Measurements from ENCODE around the gene IRF2BP1. TPM values are rescaled to one million over a fixed set of nuclear protein-coding genes. Genes with fewer than 3 reads are reported as not detected.

Gene IRF2BP1
- total RNA-seq, 3 donors from 2014 or later: 19.0 to 33.7 (median 19.8) TPM

DNA sequence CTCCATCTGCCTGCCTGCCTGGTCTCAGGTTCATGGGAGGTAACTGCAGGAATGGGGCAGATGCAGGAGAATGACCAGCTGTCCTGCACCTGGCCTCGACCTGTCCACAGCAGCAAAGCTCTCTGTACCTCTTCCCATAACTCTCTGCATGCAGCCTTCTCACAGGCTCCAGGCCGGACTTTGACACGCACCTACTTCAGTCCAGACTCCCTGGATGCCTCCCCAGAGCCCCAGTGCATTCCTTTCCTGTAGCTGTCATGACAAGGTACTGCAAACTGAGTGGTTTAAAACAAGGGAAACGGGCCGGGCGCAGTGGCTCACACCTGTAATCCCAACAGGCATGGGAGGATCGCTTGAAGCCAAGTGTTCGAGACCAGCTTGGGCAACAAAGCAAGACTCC lies 25.4 kb upstream of the IRF2BP1 start:
- DNase-seq: no peak
- no peaks in the 10 kb centered on the region for H3K36me3 ChIP-seq (ENCODE audit: low read depth)
- H3K4me3 ChIP-seq: no peak overlapping the region
- H3K9me3 ChIP-seq: no peaks in the 10 kb centered on the region
- H3K4me1 ChIP-seq (ENCODE audit: low read depth): no peaks in the 10 kb centered on the region
- intact Hi-C loops (cut with DNase I, micrococcal nuclease): no loop called here
- no peak for ATAC-seq
- TF ChIP-seq, protein P1, sequence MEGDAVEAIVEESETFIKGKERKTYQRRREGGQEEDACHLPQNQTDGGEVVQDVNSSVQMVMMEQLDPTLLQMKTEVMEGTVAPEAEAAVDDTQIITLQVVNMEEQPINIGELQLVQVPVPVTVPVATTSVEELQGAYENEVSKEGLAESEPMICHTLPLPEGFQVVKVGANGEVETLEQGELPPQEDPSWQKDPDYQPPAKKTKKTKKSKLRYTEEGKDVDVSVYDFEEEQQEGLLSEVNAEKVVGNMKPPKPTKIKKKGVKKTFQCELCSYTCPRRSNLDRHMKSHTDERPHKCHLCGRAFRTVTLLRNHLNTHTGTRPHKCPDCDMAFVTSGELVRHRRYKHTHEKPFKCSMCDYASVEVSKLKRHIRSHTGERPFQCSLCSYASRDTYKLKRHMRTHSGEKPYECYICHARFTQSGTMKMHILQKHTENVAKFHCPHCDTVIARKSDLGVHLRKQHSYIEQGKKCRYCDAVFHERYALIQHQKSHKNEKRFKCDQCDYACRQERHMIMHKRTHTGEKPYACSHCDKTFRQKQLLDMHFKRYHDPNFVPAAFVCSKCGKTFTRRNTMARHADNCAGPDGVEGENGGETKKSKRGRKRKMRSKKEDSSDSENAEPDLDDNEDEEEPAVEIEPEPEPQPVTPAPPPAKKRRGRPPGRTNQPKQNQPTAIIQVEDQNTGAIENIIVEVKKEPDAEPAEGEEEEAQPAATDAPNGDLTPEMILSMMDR (IDR thresholded peaks at IDR 0.05): no peak

DNA sequence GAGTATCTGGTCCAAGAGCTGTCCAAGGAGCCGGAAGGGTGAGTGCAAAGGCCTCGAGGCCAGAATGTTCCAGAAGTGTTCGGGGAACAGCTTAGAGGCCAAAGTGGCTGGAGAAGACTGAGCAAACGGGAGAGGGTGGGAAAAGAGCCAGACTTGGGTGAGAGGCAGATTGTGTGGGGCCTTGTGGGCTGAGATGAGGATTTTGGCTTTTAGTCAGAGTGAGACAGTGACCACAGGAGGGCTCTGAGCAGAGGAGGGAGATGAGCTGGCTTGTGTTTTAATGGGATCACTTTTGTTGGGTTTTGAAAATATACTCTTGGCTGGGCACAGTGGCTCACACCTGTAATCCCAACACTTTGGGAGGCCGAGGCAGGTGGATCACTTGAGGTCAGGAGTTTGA lies 23.0 kb upstream of the IRF2BP1 start:
- H3K36me3 ChIP-seq (ENCODE audit: low read depth): no peaks in the 10 kb centered on the region
- no peak for ATAC-seq
- no peak overlapping the region for H3K4me3 ChIP-seq
- intact Hi-C loops (cut with DNase I, micrococcal nuclease): no loop called here
- H3K9me3 ChIP-seq: no peaks in the 10 kb centered on the region
- TF ChIP-seq, protein P1 (IDR thresholded peaks at IDR 0.05): no peak
- no peaks in the 10 kb centered on the region for H3K4me1 ChIP-seq (ENCODE audit: low read depth)
- DNase-seq: no peak

- H3K9me3 ChIP-seq: no peaks in the 10 kb centered on the region
- H3K4me1 ChIP-seq (ENCODE audit: low read depth): peaks cover 17% of the 10 kb centered on the region
- TF ChIP-seq, protein P1 (IDR thresholded peaks at IDR 0.05): no peak
- no peaks in the 10 kb centered on the region for H3K36me3 ChIP-seq (ENCODE audit: low read depth)
- no peak for ATAC-seq
- DNase-seq: no peak
- H3K4me3 ChIP-seq: no peak overlapping the region
- intact Hi-C loops (cut with DNase I, micrococcal nuclease): no loop called here
These were observed 20.3 kb upstream of the IRF2BP1 start for GRCh38 chr19:45906221-45906620.

DNA sequence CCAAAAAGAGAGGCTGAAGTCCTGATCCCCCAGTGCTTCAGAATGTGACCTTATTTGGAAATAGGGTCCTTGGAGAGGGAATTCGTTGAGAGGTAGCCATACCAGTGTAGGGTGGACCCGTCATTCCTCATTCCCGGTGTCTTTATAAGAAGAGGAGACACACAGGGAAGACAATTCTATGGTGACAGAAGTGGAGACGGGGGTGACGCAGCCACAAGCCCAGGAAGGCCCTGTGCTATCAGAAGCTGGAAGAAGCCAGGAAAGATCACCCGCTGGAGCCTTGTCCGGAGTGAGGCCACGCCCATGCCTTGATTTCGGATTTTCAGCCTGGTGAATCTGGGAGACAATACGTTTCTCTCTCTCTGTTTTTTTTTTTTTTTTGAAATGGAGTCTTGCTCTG lies 19.1 kb upstream of the IRF2BP1 start:
- Histone ChIP-seq H3K4me3 (no peak overlapping the region), H3K9me3 (no peaks in the 10 kb centered on the region), H3K4me1 (ENCODE audit: low read depth) (peaks cover 23% of the 10 kb centered on the region), H3K36me3 (ENCODE audit: low read depth) (no peaks in the 10 kb centered on the region)
- TF ChIP-seq, protein P1 (IDR thresholded peaks at IDR 0.05): no peak
- ATAC-seq (no peak), DNase-seq (no peak)
- intact Hi-C loops (cut with DNase I, micrococcal nuclease): no loop called here

DNA sequence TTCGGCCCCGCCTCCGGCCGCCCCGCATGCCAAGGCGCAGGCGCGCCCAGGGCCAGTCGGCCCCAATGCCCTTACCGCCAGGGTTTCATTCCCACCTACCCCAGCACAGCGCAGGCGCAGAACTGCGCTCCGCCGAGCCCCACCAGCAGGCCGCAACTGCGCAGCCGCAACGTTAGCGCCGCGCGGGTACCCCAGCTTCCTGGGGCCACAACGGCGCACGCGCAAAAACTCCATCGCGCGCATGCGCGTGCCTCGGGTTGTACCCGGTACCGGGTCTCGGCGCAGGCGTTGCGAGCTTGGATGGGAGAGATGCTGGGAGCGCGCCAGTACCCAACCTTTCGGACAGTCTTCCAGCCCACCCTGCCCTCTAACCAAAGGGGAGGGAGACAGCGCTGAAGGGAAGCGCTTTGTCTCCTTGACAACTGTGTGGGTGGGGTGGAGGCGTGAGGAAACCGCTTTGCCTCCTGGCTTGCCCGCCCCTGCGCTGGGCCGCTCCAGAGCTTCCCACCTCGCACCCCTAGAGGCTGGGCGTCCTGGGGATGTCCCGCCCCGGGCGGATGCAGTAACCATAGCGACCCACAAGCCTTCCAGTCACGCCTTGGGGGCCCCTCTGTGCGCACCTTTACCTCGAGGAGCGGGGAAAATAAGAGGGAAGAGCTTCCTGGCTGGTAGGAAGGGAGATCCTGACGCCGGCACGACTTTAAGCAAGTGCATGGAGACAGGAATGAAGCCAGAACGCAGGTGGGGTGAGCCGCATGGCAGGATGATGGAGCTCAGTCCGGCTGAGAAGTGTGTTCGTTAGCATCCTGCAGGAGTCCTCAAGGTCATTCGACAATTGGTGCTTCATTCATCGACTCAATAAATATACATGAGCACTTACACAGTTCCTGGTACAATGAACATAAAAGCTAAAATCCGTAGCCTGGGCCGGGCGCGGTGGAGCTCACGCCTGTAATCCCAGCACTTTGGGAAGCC lies 17.0 kb upstream of the IRF2BP1 start:
- no peaks in the 10 kb centered on the region for H3K36me3 ChIP-seq (ENCODE audit: low read depth)
- H3K9me3 ChIP-seq: no peaks in the 10 kb centered on the region
- ATAC-seq (peak; percentile 96), DNase-seq (peak; percentile 98 to 100 (median 99))
- H3K4me3 ChIP-seq: peak overlapping the region; percentile 59
- intact Hi-C loops (cut with DNase I, micrococcal nuclease): no loop called here
- TF ChIP-seq, protein P1 (IDR thresholded peaks at IDR 0.05): no peak
- H3K4me1 ChIP-seq (ENCODE audit: low read depth): peaks cover 23% of the 10 kb centered on the region

Data from mucosa of descending colon (tissue), 3 donors.